GM19438 (cell line): ENCODE measurements around the gene GMFB.

Source experiments
- ATAC-seq: cut with Tn5 transposase; IDR thresholded peaks from one replicate; pipeline ENCODE4 v1.9.1; 2021; ENCODE audit warnings: low read depth; ENCODE audit not compliant: unreplicated experiment

Gene GMFB

DNA sequence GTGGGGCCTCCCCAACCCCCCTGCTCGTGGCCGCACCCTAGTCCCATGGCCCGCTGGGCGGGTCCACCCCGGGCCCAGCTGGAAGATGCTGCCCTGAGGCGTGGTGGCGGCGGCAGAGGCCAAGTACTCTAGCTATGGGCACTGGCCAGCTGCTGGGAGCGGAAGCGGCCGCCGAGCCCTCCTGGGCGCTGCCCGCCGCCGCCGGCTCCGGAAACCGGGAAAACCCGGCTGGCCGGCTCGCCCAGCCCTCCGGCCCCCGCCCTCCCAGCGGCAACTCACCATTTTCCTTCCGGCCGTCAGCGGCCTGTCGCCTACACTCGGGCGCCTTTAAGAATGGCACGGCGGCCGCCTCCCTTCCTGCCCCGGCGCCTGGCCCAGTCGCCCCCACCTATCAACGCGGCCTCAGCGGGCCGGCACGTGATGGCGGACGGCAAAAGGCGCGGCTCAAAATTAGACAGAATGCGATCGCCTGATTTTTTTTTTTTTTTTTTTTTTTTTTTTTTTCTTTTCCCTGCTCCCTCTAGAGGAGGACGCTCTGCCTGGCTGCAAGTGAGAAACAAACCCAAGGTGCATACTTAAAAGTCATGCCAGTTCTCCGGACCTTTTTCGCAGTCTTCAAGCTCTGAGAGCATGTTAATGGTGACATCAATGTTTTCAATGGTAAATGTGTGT lies at the start of gene GMFB:
Gene GMFB (minus strand): TSS at position 335 of the 672 bp plus-strand sequence. CDS start 53 bp downstream, at position 282.
- peak; percentile 82 for ATAC-seq

- no peak for ATAC-seq
Measured at GRCh38 chr14:54538055-54538454, 49.3 kb upstream of the GMFB start.

DNA sequence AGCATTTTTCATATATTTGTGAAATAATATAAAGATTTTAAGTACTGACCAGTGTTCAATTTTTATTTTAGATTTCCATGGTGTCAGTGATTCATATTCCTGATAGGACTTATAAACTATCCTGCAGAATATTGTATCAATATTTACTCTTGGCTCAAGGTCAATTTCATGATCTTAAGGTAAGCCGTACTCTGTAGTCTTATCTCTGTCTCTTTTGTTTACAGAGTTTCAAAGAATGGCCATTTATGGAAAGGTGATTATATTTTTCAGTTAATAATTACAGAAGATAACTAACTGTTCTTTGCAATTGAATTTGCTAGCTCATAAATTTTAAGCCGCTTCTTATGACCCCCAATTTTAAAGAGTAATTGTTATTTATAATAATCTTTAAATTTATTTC lies 48.9 kb upstream of the GMFB start:
- ATAC-seq, result no peak

GRCh38 chr14:54535646-54536045 lies 46.9 kb upstream of the GMFB start:
- ATAC-seq, result no peak

GRCh38 chr14:54535126-54535525 lies 46.3 kb upstream of the GMFB start:
- ATAC-seq, result no peak

DNA sequence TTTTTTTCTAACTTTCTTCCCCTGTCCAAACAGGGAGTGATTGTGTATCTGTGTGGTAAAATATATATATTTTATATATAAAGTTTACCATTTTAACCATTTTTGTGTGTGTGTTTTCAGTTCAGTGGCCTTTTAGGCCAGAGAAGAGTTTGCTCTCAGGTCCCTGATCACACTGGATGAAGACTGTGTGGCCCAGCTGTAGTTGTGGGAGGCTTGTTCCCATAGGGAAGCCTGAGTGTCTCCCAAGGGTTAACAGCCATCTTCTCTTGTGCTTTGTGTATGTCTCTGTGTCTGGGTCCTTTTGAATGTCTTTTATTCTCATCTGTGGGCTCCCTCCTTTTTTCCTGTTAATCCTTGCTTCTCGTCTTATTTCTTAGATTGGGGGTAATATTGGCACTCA lies 44.3 kb upstream of the GMFB start:
- ATAC-seq, result peak; percentile 17

DNA sequence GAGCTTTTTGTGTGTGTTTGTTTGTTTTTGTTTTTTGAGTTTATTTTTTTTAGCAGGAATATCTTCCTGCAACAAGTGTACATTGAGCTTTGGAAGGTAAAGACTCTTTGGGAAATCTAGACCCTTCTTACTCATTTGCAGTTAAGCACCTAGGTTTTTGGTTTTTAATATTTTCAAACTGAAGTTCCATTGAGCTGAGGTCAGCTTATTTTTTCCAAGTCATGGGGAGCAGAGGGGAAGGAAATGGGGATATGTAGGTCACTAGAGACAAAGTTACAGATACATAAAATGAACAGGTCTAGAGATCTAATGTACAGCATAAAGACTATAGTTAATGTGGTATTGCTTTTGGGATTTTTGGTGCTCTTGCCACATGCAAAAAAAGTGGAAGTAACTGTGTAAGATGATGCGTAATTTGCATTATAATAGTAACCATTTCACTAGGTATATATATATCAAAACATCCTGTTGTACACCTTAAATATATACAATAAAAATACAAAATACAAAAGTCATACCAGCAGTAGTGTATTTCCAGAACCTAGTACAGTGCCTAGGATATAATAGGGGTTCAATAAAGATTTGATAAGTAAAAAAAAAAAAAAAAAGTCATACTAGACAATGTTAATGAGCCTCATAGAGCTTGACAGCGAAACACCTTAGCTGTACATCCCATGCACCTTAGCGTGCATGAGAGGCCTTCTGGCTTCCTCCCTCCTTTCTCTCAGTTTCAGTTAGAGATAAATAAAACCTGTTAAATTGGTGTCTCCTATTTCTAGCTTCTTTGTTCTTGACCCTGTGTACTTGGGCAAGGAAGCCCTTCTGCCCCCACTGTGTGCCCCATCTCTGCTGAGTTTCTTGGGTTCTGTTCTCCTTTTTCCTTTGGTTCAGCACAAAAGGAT lies 43.6 kb upstream of the GMFB start:
- peak; percentile 93 for ATAC-seq

DNA sequence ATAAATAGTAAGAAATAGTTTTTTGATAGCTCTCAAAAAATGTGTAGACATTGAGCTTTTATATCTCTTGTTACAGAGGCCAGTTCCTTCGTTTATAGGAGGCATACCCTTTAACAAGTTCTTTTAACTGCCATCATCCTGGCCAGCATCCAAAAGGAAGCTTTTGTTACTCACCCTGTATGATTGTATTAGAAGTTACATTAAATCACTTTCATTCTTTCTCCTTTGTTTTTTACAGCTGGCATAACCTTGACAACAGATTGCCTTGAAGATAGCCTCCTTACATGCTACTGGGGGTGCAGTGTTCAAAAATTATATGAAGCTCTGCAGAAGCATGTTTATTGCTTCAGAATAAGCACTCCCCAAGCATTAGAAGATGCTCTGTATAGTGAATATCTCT lies 41.0 kb upstream of the GMFB start:
- ATAC-seq, result no peak

GRCh38 chr14:54528973-54529372 lies 40.2 kb upstream of the GMFB start:
- no peak for ATAC-seq

- no peak for ATAC-seq
Measured at GRCh38 chr14:54524410-54524809, 35.6 kb upstream of the GMFB start.

GRCh38 chr14:54516709-54517108 lies 27.9 kb upstream of the GMFB start:
- ATAC-seq, result no peak

GRCh38 chr14:54515670-54516069 lies 26.9 kb upstream of the GMFB start:
- no peak for ATAC-seq

DNA sequence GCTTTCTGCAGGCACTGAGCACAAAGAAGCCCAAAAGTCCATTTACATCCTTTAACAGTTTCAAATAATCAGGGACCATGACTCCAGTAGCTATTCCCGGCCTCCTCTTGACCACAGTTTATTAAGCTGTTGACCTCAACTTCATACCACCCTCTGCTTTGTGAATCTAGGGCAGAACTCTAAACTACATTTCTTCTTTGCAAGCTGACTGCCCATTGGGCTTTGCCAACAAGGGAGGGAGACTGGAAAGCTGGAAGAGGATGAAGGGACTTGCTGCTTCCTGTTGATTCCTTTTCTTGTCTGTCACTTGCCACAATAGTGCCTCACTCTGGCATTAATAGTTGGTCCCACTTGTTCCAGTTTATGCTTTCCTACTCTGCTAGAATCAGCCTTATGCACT lies 23.6 kb upstream of the GMFB start:
- ATAC-seq, result no peak

- ATAC-seq, result peak; percentile 96
Measured at GRCh38 chr14:54509546-54510501, 21.0 kb upstream of the GMFB start, which contains the start of gene CGRRF1. Gene CGRRF1 (plus strand): TSS chr14:54509906. CDS start chr14:54509960, 54 bp downstream.

- no peak for ATAC-seq
Measured at GRCh38 chr14:54503486-54503885, 14.7 kb upstream of the GMFB start.

DNA sequence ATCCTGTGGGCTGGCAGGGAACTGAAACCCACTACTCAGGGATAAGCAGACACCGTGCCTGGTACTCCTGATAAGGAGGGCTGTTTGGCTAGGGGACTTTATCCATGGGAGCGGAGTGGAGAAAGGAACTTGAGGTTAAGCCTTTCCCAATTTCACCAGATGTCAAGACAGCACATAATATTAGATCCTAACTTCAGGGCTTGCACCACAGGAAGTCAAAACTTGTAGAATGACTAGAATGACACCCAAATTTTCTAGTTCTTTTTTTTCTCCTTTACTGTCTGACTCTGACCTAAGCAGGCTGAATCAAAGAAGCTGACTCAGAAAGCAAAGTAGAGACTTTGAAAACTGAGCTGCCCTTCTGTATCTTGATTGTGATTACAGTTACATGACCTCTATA lies 13.8 kb upstream of the GMFB start:
- no peak for ATAC-seq

DNA sequence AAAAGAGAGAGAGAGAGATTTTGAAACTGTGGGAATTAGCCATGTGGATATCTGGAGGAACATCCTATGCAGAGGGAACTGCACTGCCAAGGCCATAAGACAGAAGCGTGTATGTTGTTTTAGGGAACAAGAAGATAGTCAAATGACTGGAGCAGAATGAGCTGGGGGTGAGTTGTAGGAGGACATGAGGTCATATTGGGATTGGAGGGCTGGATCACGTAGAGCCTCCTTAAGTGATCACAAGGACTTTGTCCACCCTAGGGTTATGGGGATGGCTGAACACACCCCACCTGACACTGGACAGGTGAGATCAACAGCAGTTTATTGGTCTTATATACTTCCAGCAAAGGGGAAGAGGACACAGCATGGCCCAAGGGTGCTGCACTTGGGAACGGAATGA lies 12.7 kb upstream of the GMFB start:
- no peak for ATAC-seq

DNA sequence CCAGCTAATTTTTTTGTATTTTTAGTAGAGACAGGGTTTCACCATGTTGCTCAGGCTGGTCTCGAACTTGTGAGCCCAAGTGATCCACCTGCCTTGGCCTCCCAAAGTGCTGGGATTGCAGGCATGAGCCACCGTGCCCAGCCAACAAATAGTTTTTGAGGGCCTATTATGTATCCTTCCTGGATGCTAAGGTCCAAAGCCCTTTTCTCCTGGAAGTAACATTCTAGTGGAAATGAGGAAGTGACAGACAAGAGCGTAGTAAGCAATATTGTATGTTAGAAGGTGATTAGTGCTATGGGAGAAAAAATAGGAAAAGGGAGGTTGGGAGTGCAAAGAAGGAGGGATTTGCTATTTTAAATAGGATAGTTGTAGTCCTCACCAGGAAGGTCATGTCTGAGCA lies 12.0 kb upstream of the GMFB start:
- ATAC-seq, result no peak

DNA sequence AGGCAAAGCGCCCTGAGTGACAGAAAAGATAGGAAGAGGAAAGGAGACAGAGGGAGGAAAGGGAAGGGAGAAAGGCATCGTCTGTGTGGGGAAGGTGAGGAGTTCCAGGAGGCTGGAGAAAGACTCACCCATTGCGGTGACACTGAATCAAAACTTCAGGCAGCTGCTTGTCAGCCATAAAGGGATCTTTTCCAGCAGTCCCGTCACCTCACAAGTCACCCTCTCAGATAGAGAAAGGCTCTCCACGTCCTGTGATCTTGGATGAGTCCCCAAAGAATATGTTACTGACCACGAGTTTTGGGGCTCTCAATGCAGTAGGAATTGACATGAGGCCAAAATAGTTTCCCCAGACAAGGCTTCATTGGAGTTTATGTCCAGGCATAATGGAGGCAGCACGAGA lies 9.8 kb upstream of the GMFB start:
- no peak for ATAC-seq

GRCh38 chr14:54498095-54498531 lies 9.3 kb upstream of the GMFB start:
- no peak for ATAC-seq

DNA sequence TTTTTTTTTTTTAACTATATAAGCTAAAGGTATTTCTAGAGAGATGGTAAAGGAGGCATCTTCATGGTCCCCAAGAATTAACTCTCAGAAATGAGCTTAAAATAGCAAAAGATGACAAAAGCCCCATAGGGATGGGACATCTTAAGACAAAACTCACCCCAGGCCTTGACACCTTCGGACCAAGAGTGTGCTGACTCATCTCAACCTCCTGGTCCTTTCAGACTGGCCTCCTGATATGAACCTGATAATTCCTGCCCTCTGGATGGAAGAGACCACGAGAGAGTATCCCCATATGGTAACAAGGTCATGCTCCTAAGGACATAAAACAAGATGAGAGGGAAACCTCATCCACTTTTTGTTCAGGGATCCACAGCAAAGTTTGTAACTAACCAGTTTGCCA lies 8.4 kb upstream of the GMFB start:
- no peak for ATAC-seq
